GM12872 (cell line): ENCODE results near the gene TWF2.

ENCODE experiments used
- CTCF ChIP-seq: IDR thresholded peaks from 3 replicates; pipeline ENCODE4 v1.5.1; 2011; ENCODE audit warnings: low read depth, mild to moderate bottlenecking, low read length, moderate library complexity; ENCODE audit not compliant: insufficient read depth

TWF2 gene

GRCh38 chr3:52240059-52240885 is 1.3 kb upstream of the TWF2 start:
- no peak for TF ChIP-seq CTCF

- no peak for TF ChIP-seq CTCF
Observed at GRCh38 chr3:52238193-52238760, 681 bp downstream of the TWF2 start.

GRCh38 chr3:52237657-52238172 is 1.2 kb downstream of the TWF2 start:
- no peak for TF ChIP-seq CTCF

- TF ChIP-seq CTCF, result no peak
Observed at GRCh38 chr3:52237006-52237656, 1.8 kb downstream of the TWF2 start.

- TF ChIP-seq CTCF, result peak; percentile 7; the same call in 1 of the 3 replicates
Observed at GRCh38 chr3:52236424-52236886, 2.5 kb downstream of the TWF2 start.

- TF ChIP-seq CTCF, result no peak
Observed at GRCh38 chr3:52234516-52235447, 4.2 kb downstream of the TWF2 start.
